Activated T-helper 1 cell treated with anti-CD3 and anti-CD28 coated beads, Interleukin-12 subunit alpha, Interleukin-12 subunit beta, Interleukin-2, Interleukin-4 antibody, amounts not matched to agents 30 ng/mL and 10 ng/mL and 1 ng/mL, durations not matched to agents 14 hours and 24 hours and 36 hours (primary cell): ENCODE data around the gene NUAK2. TPM values are rescaled to one million over a fixed set of nuclear protein-coding genes. Genes with fewer than 3 reads are reported as not detected.

Source experiments
- DNase-seq: peaks from one replicate; pipeline ENCODE4 v3.0.0; 2021; ENCODE audit warnings: low spot score
- H3K27ac Mint-ChIP-seq: one replicate; pipeline ENCODE4 v1.8.0; 2021; ENCODE audit warnings: mild to moderate bottlenecking, mixed read lengths
- H3K27me3 Mint-ChIP-seq: one replicate; pipeline ENCODE4 v1.8.0; 2022; ENCODE audit warnings: mild to moderate bottlenecking, moderate library complexity, mixed read lengths; ENCODE audit not compliant: insufficient read depth
- H3K36me3 Mint-ChIP-seq: one replicate; pipeline ENCODE4 v1.8.0; 2021; ENCODE audit warnings: low read depth, mixed read lengths
- H3K4me1 Mint-ChIP-seq: one replicate; pipeline ENCODE4 v1.8.0; 2021; ENCODE audit warnings: low read depth, mixed read lengths
- H3K4me3 Mint-ChIP-seq: one replicate; pipeline ENCODE4 v1.8.0; 2021; ENCODE audit warnings: mild to moderate bottlenecking, moderate library complexity, mixed read lengths
- H3K9me3 Mint-ChIP-seq: one replicate; pipeline ENCODE4 v1.8.0; 2021; ENCODE audit warnings: mixed read lengths
- intact Hi-C: fragments of 100-400 bp; cut with micrococcal nuclease; formaldehyde crosslinking; loops from one replicate; pipeline ENCODE4 v1.15.1; 2024
- total RNA-seq: library from RNA; stranded (reverse); gene quantifications from 2 replicates; pipeline ENCODE4 v1.2.3, GENCODE V29; 2022

Gene NUAK2
- total RNA-seq, 1 donor from 2014 or later = 1.1 TPM

GRCh38 chr1:205354259-205355074 is 32.9 kb upstream of the NUAK2 start:
- Mint-ChIP-seq H3K36me3 (no peaks in the 10 kb centered on the region), H3K4me3 (no peak overlapping the region), H3K27ac (no peak overlapping the region), H3K4me1 (no peaks in the 10 kb centered on the region), H3K9me3 (no peaks in the 10 kb centered on the region), H3K27me3 (peaks cover 19% of the 10 kb centered on the region)
- DNase-seq = peak; percentile 27
- intact Hi-C loops = loop anchor here (1.0 to 2.0 kb wide), 5 partner anchors 20 to 170 kb away; no protein-coding TSS in a partner anchor

DNA sequence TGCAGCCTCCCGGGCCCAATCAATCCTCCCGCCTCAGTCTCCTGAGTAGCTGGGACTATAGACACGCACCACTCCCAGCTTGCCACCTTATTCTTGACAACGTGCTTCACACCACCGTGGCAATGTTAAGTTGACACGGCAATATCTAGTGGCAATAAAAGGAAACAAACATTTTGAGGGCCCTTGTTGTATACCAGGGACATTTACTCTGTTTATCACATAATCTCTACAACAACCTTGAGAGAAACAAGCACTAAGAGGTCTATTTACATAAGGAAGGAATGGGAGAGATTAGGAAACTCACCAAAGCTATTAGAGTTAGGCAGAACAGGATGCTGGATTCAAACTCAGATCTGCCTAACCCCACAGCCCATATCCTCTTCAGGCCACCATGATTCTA is 32.1 kb upstream of the NUAK2 start:
- Mint-ChIP-seq H3K27ac (no peak overlapping the region), H3K4me3 (no peak overlapping the region), H3K36me3 (no peaks in the 10 kb centered on the region), H3K9me3 (no peaks in the 10 kb centered on the region), H3K4me1 (no peaks in the 10 kb centered on the region), H3K27me3 (peaks cover 19% of the 10 kb centered on the region)
- intact Hi-C loops = loop anchor here (1.0 to 2.0 kb wide), 5 partner anchors 19 to 171 kb away; no protein-coding TSS in a partner anchor
- DNase-seq = no peak

DNA sequence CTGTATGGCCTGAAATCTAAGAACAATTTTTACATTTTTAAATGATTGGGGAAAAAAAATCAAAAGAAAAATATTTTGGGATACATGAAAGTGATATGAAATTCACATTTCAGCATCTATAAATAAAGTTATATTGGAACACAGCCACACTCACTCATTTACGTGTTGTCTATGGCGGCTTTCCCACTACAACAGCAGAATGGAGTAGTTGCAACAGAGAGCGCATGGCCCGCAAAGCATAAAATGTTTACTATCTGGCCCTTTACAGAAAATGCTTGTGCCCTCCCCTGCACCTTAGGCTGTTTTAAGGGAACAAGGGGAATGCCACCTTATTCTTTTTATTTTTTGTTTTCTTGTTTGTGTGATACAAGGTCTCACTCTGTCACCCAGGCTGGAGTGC is 31.6 kb upstream of the NUAK2 start:
- Mint-ChIP-seq H3K4me1 (no peaks in the 10 kb centered on the region), H3K36me3 (no peaks in the 10 kb centered on the region), H3K9me3 (no peaks in the 10 kb centered on the region), H3K4me3 (no peak overlapping the region), H3K27ac (no peak overlapping the region), H3K27me3 (peaks cover 17% of the 10 kb centered on the region)
- intact Hi-C loops = no loop called here
- DNase-seq = no peak

DNA sequence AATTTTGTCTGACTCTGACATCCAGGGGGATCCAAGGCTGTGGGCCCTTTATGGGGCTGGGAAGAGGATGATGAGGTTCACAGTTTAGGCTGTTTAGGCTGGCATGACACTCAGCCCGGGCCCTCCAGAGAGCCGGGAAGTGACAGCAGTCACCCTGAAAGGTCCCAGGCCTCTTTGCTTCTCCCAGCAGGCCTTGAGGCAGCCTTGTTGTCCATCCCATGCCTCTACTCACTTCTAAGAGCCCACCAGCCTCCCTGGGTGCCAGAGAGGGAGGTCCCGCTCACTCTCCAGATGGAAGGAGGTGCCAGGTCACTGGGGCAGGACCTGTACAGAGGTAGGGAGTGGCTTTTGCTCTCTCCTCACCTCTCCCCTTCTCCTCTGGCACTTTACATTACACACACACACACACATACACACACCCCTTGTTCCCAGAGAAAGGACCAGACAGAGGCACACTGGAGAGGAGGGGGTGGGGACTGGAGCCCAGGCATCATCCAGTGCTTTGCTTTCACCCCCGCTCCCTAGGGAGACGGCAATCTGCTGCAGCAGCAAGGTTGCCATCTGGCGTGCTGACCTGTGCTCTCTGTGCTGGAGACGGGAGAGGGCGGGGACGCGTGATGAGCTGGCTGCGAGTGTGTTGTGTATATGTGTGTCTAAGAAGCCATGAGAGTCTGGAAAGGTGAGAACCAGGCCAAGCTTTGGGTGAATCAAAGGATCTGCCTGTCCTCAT is 30.6 kb upstream of the NUAK2 start:
- Mint-ChIP-seq H3K27ac (no peak overlapping the region), H3K4me3 (no peak overlapping the region), H3K36me3 (no peaks in the 10 kb centered on the region), H3K27me3 (peaks cover 17% of the 10 kb centered on the region), H3K9me3 (no peaks in the 10 kb centered on the region), H3K4me1 (no peaks in the 10 kb centered on the region)
- DNase-seq = no peak
- intact Hi-C loops = no loop called here

- no peaks in the 10 kb centered on the region for H3K36me3 Mint-ChIP-seq
Measured at GRCh38 chr1:205350691-205351141, 29.2 kb upstream of the NUAK2 start.

DNA sequence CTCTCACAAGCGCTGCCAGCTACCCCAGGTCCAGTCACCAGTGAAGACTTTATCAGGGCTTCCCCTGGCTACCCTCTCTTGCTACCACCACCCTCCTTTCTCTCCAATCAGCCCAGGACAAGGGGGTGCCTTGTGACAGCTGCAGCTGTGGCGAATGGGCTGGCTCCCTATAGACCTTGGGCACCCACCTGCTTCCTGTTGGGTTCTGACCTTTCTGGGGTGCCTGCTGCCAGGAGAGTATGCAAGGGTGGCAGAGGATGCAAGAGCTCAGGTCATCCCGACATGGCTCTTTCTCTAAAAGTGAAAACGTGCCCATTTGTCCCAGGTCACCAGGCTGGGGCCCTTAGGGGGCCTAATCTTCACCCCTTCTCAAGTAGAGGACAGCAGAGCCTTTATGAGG is 28.6 kb upstream of the NUAK2 start:
- Mint-ChIP-seq H3K4me1 (no peaks in the 10 kb centered on the region), H3K4me3 (no peak overlapping the region)
- intact Hi-C loops = no loop called here

More at GRCh38 chr1:205350691-205351141, 29.2 kb upstream of the NUAK2 start:
- no peaks in the 10 kb centered on the region for H3K9me3 Mint-ChIP-seq
- peaks cover 28% of the 10 kb centered on the region for H3K27me3 Mint-ChIP-seq
- intact Hi-C loops = no loop called here
- H3K4me1 Mint-ChIP-seq = no peaks in the 10 kb centered on the region
- DNase-seq = no peak
- H3K27ac Mint-ChIP-seq = no peak overlapping the region
- no peak overlapping the region for H3K4me3 Mint-ChIP-seq

DNA sequence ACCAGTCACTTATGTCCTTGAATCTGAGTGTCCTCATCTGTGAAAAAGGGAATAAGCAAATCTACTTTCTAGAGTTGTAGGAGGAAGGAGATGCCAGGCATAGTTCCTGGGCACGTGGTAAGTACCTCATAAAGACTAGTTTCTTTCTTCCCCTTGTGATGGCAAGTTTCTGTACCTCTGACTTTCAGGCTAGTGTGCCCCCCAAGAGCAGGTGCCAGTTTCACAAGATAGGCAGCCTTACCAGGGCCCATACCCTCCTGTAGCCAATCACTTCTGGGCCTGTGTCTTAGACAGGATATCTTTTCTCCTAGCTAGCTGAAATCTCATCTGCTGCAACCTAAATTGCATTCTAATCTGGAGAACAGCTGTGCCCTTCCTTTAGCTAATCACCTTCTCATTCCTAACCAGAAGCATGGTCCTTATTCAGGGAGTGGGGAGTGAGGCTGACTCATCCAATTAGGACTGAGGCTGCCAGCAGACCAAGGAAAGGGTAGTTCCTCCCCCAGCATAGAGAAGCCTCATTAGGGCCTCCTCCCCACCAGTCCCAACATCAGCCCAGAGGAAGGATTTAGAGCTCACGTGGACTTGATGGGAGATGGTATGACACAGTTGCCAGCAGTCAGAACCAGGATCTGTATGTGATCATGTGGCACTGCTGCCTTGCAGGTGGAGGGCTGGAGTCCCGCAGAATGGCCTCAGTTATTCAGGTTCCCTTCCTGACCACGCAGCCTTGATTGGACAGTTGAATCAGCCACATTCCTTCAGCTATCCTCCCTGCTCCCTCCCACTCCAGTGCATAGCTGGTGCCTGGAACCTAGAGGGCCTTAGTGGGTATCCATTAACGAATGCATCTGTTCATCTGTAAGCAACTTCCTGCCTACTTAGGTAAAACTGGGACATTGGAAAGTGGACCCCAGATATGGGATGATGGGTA is 27.3 kb upstream of the NUAK2 start:
- Mint-ChIP-seq H3K4me1 (peaks cover 8% of the 10 kb centered on the region), H3K9me3 (no peaks in the 10 kb centered on the region)

More for the DNA sequence above, 28.6 kb upstream of the NUAK2 start:
- DNase-seq = no peak
- peaks cover 30% of the 10 kb centered on the region for H3K27me3 Mint-ChIP-seq
- H3K27ac Mint-ChIP-seq = no peak overlapping the region
- no peaks in the 10 kb centered on the region for H3K9me3 Mint-ChIP-seq
- H3K36me3 Mint-ChIP-seq = no peaks in the 10 kb centered on the region

GRCh38 chr1:205346956-205347574 is 25.5 kb upstream of the NUAK2 start:
- H3K9me3 Mint-ChIP-seq = no peaks in the 10 kb centered on the region
- intact Hi-C loops = no loop called here
- H3K4me1 Mint-ChIP-seq = peaks cover 14% of the 10 kb centered on the region
- peaks cover 40% of the 10 kb centered on the region for H3K27me3 Mint-ChIP-seq
- no peak overlapping the region for H3K4me3 Mint-ChIP-seq
- no peaks in the 10 kb centered on the region for H3K36me3 Mint-ChIP-seq
- no peak overlapping the region for H3K27ac Mint-ChIP-seq
- no peak for DNase-seq

More for the DNA sequence above, 27.3 kb upstream of the NUAK2 start:
- H3K27ac Mint-ChIP-seq = no peak overlapping the region
- no peak overlapping the region for H3K4me3 Mint-ChIP-seq
- peaks cover 38% of the 10 kb centered on the region for H3K27me3 Mint-ChIP-seq
- no peak for DNase-seq
- H3K36me3 Mint-ChIP-seq = no peaks in the 10 kb centered on the region
- intact Hi-C loops = no loop called here

GRCh38 chr1:205345761-205346160 is 24.2 kb upstream of the NUAK2 start:
- peaks cover 14% of the 10 kb centered on the region for H3K4me1 Mint-ChIP-seq

GRCh38 chr1:205344066-205344928 is 22.8 kb upstream of the NUAK2 start:
- peak; percentile 19 for DNase-seq
- Mint-ChIP-seq H3K27ac (no peak overlapping the region), H3K9me3 (no peaks in the 10 kb centered on the region), H3K4me1 (peaks cover 18% of the 10 kb centered on the region), H3K36me3 (no peaks in the 10 kb centered on the region), H3K27me3 (peaks cover 48% of the 10 kb centered on the region), H3K4me3 (peak overlapping the region; percentile 53)
- intact Hi-C loops = no loop called here

More at GRCh38 chr1:205345761-205346160, 24.2 kb upstream of the NUAK2 start:
- Mint-ChIP-seq H3K36me3 (no peaks in the 10 kb centered on the region), H3K27me3 (peaks cover 47% of the 10 kb centered on the region), H3K27ac (no peak overlapping the region), H3K4me3 (no peak overlapping the region), H3K9me3 (no peaks in the 10 kb centered on the region)
- intact Hi-C loops = no loop called here
- no peak for DNase-seq

GRCh38 chr1:205343431-205344065 is 22.0 kb upstream of the NUAK2 start:
- DNase-seq = no peak
- H3K4me1 Mint-ChIP-seq = peaks cover 19% of the 10 kb centered on the region
- intact Hi-C loops = no loop called here

More at GRCh38 chr1:205343431-205344065, 22.0 kb upstream of the NUAK2 start:
- H3K4me3 Mint-ChIP-seq = no peak overlapping the region
- no peaks in the 10 kb centered on the region for H3K36me3 Mint-ChIP-seq
- H3K27ac Mint-ChIP-seq = no peak overlapping the region
- no peaks in the 10 kb centered on the region for H3K9me3 Mint-ChIP-seq
- H3K27me3 Mint-ChIP-seq = peaks cover 50% of the 10 kb centered on the region
